Stimulated activated CD8-positive, alpha-beta memory T cell treated with anti-CD3 and anti-CD28 coated beads, Interleukin-15, amount 100 ng/mL, for 48 hours (primary cell): Measurements from ENCODE around the gene MAP3K10.

ENCODE experiments used
- DNase-seq, 2 donors: peaks; one replicate each; pipeline ENCODE4 v3.0.0-alpha.2; 2020; ENCODE audit warnings: low read depth in 2 of 2

The MAP3K10 gene

GRCh38 chr19:40249781-40250180, 58.6 kb downstream of the MAP3K10 start:
- DNase-seq, result no peak

- no peak for DNase-seq
These were observed 60.0 kb downstream of the MAP3K10 start for GRCh38 chr19:40251244-40251643.

- no peak for DNase-seq
These were observed 60.8 kb downstream of the MAP3K10 start for GRCh38 chr19:40251991-40252390.

GRCh38 chr19:40252395-40252794, 61.2 kb downstream of the MAP3K10 start:
- no peak for DNase-seq

GRCh38 chr19:40253611-40254092, 62.4 kb downstream of the MAP3K10 start:
- DNase-seq, result no peak

GRCh38 chr19:40254714-40255418, 63.6 kb downstream of the MAP3K10 start:
- no peak for DNase-seq

- DNase-seq, result no peak
These were observed 64.5 kb downstream of the MAP3K10 start for GRCh38 chr19:40255619-40256166.

- DNase-seq, result no peak
These were observed 65.3 kb downstream of the MAP3K10 start for GRCh38 chr19:40256512-40256911.

GRCh38 chr19:40257096-40257517, 65.9 kb downstream of the MAP3K10 start:
- no peak for DNase-seq

- DNase-seq, result no peak
These were observed 70.4 kb downstream of the MAP3K10 start for GRCh38 chr19:40261631-40262030.

- DNase-seq, result no peak
These were observed 71.2 kb downstream of the MAP3K10 start for GRCh38 chr19:40262422-40262821.

- no peak for DNase-seq
These were observed 72.5 kb downstream of the MAP3K10 start for GRCh38 chr19:40263440-40264313.

- DNase-seq, result no peak
These were observed 73.3 kb downstream of the MAP3K10 start for GRCh38 chr19:40264314-40265054.
